ENCODE data around the gene NTMT1.

Gene NTMT1

DNA sequence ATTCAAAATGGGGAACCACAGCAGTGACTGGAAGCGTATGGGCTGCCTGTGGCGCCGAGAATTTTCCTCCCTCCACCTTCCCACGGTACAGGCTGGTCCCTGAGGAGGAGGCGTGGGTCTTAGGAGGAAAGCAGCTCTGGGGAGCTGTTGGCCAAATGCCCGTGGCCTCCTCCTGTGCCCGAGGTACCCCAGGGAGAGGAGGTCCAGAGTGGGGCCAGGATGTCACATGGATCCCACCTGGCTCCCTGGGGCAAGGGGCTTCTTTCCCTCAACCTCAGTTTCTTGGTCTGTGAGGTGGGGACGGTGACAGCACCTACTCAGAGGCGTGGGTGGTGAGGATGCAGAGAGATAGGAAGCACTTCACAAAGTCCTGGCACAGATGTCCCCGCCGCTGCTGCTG is 56.0 kb downstream of the NTMT1 start:
- DNase-seq, result no peak

DNA sequence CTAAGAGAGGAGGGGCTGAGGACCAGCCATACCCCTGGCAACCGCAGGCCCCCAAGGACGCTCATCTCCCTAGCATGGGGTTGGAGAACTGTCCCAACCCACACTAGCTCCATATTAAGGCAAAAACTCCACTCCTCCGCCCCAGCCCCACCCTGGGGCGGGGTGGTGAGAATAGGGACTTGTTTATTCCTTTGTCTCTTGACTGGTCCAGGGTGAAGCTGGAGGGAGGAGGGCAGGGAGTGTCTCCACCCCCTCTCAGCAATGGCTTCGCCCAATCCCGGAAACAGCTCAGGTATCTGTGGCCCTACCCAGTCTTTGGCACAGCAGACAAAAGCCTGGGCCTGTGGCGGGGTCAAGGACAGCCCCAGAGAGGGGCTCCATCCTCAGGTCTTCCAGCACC is 56.4 kb downstream of the NTMT1 start:
- DNase-seq, result no peak

DNA sequence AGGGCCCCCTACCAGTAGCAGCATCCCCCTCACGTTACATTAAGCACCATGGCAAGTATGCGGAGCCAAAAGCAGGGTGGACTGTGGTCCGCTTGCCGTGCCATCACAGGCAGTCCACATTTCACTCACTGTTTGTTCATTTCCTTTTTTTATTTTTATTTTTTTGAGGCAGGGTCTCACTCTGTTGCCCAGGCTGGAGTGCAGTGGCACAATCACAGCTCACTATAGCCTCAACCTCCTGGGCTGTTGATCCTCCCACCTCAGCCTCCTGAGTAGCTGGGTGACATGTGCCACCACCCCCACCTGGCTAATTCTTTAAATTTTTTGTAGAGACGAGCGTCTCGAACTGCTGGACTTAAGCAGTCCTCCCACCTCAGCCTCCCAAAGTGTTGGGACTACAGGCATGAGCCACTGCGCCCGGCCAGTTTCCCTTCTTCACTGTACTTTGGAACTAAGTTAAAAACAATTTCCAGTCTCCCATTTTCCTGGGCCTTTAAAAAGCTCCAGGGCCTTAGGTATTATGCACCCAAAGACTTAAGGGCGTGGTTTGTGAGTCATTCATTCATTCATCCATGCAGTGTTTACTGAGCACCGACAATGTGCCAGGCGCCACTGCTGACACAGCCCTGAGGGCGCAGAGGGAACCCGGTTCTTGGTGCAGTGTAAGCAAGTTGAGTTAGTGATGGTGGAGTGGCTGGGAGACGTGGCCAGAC is 59.4 kb downstream of the NTMT1 start:
- no peak for DNase-seq

Measured in inflammatory macrophage (primary cell).